Measurements from ENCODE around the gene VPS37C.

DNA sequence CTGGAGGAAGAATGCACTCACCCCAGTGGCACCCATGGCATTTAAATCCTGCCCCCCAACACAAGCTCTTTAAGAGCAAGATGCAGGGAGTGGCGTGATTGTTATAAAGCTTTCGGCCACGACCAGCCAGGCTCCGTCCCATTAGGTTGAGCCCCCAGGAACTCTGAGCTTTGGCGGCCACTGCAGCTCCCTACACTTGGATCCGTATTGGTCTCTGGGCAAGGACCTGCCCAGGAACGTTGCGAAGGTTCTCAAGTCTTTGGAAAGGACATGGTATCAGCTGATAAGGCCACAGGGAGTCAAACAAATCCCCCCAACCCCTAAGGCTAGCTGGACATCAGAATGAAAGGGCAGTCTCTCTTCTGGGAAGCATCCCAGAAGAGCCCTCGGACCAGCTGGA, 9.3 kb upstream of the VPS37C start:
- TF ChIP-seq, protein P1, sequence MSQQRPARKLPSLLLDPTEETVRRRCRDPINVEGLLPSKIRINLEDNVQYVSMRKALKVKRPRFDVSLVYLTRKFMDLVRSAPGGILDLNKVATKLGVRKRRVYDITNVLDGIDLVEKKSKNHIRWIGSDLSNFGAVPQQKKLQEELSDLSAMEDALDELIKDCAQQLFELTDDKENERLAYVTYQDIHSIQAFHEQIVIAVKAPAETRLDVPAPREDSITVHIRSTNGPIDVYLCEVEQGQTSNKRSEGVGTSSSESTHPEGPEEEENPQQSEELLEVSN (IDR thresholded peaks at IDR 0.05; ENCODE audit: borderline replicate concordance in 1 of 2, extremely low read depth in 1 of 2, insufficient read depth in 1 of 2, insufficient read length in 1 of 2, low read depth in 1 of 2, low read length in 1 of 2, poor library complexity in 1 of 2, severe bottlenecking in 1 of 2): no peak
- no peak for TF ChIP-seq XRCC5 (IDR thresholded peaks at IDR 0.05; ENCODE audit: low read depth, low read length)
- TF ChIP-seq, protein P2, sequence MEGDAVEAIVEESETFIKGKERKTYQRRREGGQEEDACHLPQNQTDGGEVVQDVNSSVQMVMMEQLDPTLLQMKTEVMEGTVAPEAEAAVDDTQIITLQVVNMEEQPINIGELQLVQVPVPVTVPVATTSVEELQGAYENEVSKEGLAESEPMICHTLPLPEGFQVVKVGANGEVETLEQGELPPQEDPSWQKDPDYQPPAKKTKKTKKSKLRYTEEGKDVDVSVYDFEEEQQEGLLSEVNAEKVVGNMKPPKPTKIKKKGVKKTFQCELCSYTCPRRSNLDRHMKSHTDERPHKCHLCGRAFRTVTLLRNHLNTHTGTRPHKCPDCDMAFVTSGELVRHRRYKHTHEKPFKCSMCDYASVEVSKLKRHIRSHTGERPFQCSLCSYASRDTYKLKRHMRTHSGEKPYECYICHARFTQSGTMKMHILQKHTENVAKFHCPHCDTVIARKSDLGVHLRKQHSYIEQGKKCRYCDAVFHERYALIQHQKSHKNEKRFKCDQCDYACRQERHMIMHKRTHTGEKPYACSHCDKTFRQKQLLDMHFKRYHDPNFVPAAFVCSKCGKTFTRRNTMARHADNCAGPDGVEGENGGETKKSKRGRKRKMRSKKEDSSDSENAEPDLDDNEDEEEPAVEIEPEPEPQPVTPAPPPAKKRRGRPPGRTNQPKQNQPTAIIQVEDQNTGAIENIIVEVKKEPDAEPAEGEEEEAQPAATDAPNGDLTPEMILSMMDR (IDR thresholded peaks at IDR 0.05 in 2 of 3, conservative IDR thresholded peaks at IDR 0.05 in 1 of 3; ENCODE audit: insufficient read depth in 2 of 3, low read depth in 1 of 3, low read length in 3 of 3): no peak
- no peak for TF ChIP-seq NBN (IDR thresholded peaks at IDR 0.05; ENCODE audit: low read depth)
- no peak for TF ChIP-seq TAF1 (IDR thresholded peaks at IDR 0.05; ENCODE audit: control insufficient read depth, extremely low read depth, insufficient read depth, low read length, severe bottlenecking)
- TF ChIP-seq ZNF76 (CRISPR knock-in tag; IDR thresholded peaks at IDR 0.05; ENCODE audit: borderline replicate concordance): no peak
- no peak for TF ChIP-seq CREM (IDR thresholded peaks at IDR 0.05; ENCODE audit: low read depth)
